Stimulated activated naive B cell treated with anti-CD40 and anti-IgM and Interleukin-4, amounts not matched to agents 10 μg/mL and 1 μg/mL and 100 μg/mL, for 72 hours (primary cell): ENCODE data around the gene ETFDH.
"Not testable (repeated sequence)": the region's sequence is repeated elsewhere in the genome, so short reads cannot be mapped to it uniquely, and the experiment has no call there.

Experiments
- ATAC-seq, 2 donors: fragments of 150-1000 bp; cut with Tn5 transposase; replicated peaks; 2 replicates each; pipeline ENCODE4 v1.10.0; 2021; ENCODE audit warnings: moderate library complexity in 1 of 2
- DNase-seq: peaks from one replicate; pipeline ENCODE4 v3.0.0; 2021
- H3K27ac Mint-ChIP-seq: one replicate; pipeline ENCODE4 v1.8.0; 2022; ENCODE audit warnings: mild to moderate bottlenecking, mixed read lengths
- H3K27me3 Mint-ChIP-seq, 2 donors: one replicate each; pipeline ENCODE4 v1.8.0; 2022; ENCODE audit warnings: mixed read lengths in 2 of 2
- H3K36me3 Mint-ChIP-seq, 2 donors: one replicate each; pipeline ENCODE4 v1.8.0; 2022; ENCODE audit warnings: mixed read lengths in 2 of 2, mild to moderate bottlenecking in 1 of 2
- H3K4me1 Mint-ChIP-seq, 2 donors: one replicate each; pipeline ENCODE4 v1.8.0; 2022; ENCODE audit warnings: mixed read lengths in 2 of 2, mild to moderate bottlenecking in 1 of 2
- H3K4me3 Mint-ChIP-seq, 2 donors: one replicate each; pipeline ENCODE4 v1.8.0; 2022; ENCODE audit warnings: mild to moderate bottlenecking in 2 of 2, mixed read lengths in 2 of 2, moderate library complexity in 1 of 2
- H3K9me3 Mint-ChIP-seq, 2 donors: one replicate each; pipeline ENCODE4 v1.8.0; 2022; ENCODE audit warnings: mixed read lengths in 2 of 2, mild to moderate bottlenecking in 1 of 2

ETFDH gene

GRCh38 chr4:158671915-158672806 is at the start of gene ETFDH:
TSS of gene ETFDH (plus strand) at chr4:158672296. CDS start at chr4:158672457, 161 bp downstream.
- H3K4me1 Mint-ChIP-seq: peaks cover 7 to 12% of the 10 kb centered on the region in 2 donors
- peaks cover 3 to 4% of the 10 kb centered on the region in 2 donors for H3K36me3 Mint-ChIP-seq
- peak within 1 kb of the TSS; percentile 98 for H3K27ac Mint-ChIP-seq
- DNase-seq: peak; percentile 99
- H3K27me3 Mint-ChIP-seq: no peaks in the 10 kb centered on the region
- H3K4me3 Mint-ChIP-seq: peak within 1 kb of the TSS; percentile 96
- ATAC-seq: peak; percentile 89 to 90
- H3K9me3 Mint-ChIP-seq: no peaks in the 10 kb centered on the region

GRCh38 chr4:158624889-158625478 is 47.1 kb upstream of the ETFDH start:
- H3K4me3 Mint-ChIP-seq: no peak overlapping the region
- DNase-seq (no peak), ATAC-seq (peak; percentile 66 to 68)

GRCh38 chr4:158625544-158625943 is 46.6 kb upstream of the ETFDH start:
- Mint-ChIP-seq H3K9me3 (no peaks in the 10 kb centered on the region), H3K4me1 (no peaks in the 10 kb centered on the region), H3K36me3 (no peaks in the 10 kb centered on the region), H3K4me3 (no peak overlapping the region), H3K27me3 (peaks cover 0 to 8% of the 10 kb centered on the region in 2 donors), H3K27ac (no peak overlapping the region)
- DNase-seq (no peak), ATAC-seq (no peak)

More at GRCh38 chr4:158624889-158625478, 47.1 kb upstream of the ETFDH start:
- no peaks in the 10 kb centered on the region for H3K9me3 Mint-ChIP-seq
- no peak overlapping the region for H3K27ac Mint-ChIP-seq
- H3K36me3 Mint-ChIP-seq: no peaks in the 10 kb centered on the region
- peaks cover 5 to 8% of the 10 kb centered on the region in 2 donors for H3K27me3 Mint-ChIP-seq
- H3K4me1 Mint-ChIP-seq: no peaks in the 10 kb centered on the region

GRCh38 chr4:158630893-158631292 is 41.2 kb upstream of the ETFDH start:
- Mint-ChIP-seq H3K36me3 (no peaks in the 10 kb centered on the region), H3K27me3 (peaks cover 4 to 5% of the 10 kb centered on the region in 2 donors), H3K4me3 (no peak overlapping the region), H3K9me3 (no peaks in the 10 kb centered on the region), H3K27ac (no peak overlapping the region), H3K4me1 (no peaks in the 10 kb centered on the region)
- DNase-seq (no peak), ATAC-seq (no peak)

GRCh38 chr4:158636619-158637018 is 35.5 kb upstream of the ETFDH start:
- Mint-ChIP-seq H3K4me1 (no peaks in the 10 kb centered on the region), H3K9me3 (peaks cover 2 to 4% of the 10 kb centered on the region in 2 donors), H3K27me3 (peaks cover 9 to 26% of the 10 kb centered on the region in 2 donors), H3K36me3 (no peaks in the 10 kb centered on the region), H3K27ac (no peak overlapping the region), H3K4me3 (no peak overlapping the region)
- DNase-seq: no peak
- no peak for ATAC-seq

GRCh38 chr4:158644356-158644755 is 27.7 kb upstream of the ETFDH start:
- Mint-ChIP-seq H3K4me3 (no peak overlapping the region), H3K9me3 (peaks cover 1 to 8% of the 10 kb centered on the region in 2 donors), H3K27me3 (peaks cover 18 to 21% of the 10 kb centered on the region in 2 donors), H3K36me3 (no peaks in the 10 kb centered on the region), H3K27ac (no peak overlapping the region), H3K4me1 (no peaks in the 10 kb centered on the region)
- DNase-seq: no peak
- no peak for ATAC-seq

- H3K4me1 Mint-ChIP-seq: no peaks in the 10 kb centered on the region
- no peak overlapping the region for H3K27ac Mint-ChIP-seq
- no peaks in the 10 kb centered on the region for H3K36me3 Mint-ChIP-seq
- ATAC-seq: no peak
- peaks cover 1 to 8% of the 10 kb centered on the region in 2 donors for H3K9me3 Mint-ChIP-seq
- H3K4me3 Mint-ChIP-seq: no peak overlapping the region
- H3K27me3 Mint-ChIP-seq: peaks cover 16 to 19% of the 10 kb centered on the region in 2 donors
- DNase-seq: no peak
Observed at GRCh38 chr4:158644760-158645159, 27.3 kb upstream of the ETFDH start.

GRCh38 chr4:158649111-158649680 is 22.9 kb upstream of the ETFDH start:
- Mint-ChIP-seq H3K4me3 (no peak overlapping the region), H3K4me1 (peaks cover 0 to 2% of the 10 kb centered on the region in 2 donors), H3K36me3 (no peaks in the 10 kb centered on the region), H3K27ac (no peak overlapping the region), H3K9me3 (no peaks in the 10 kb centered on the region), H3K27me3 (peaks cover 0 to 10% of the 10 kb centered on the region in 2 donors)
- no peak for DNase-seq
- ATAC-seq: no peak

- Mint-ChIP-seq H3K9me3 (no peaks in the 10 kb centered on the region), H3K4me3 (no peak overlapping the region), H3K4me1 (peaks cover 0 to 2% of the 10 kb centered on the region in 2 donors), H3K36me3 (no peaks in the 10 kb centered on the region), H3K27me3 (peaks cover 0 to 13% of the 10 kb centered on the region in 2 donors), H3K27ac (no peak overlapping the region)
- ATAC-seq (no peak), DNase-seq (no peak)
Observed at GRCh38 chr4:158652920-158653319, 19.2 kb upstream of the ETFDH start.

- peaks cover 0 to 18% of the 10 kb centered on the region in 2 donors for H3K27me3 Mint-ChIP-seq
- peaks cover 0 to 2% of the 10 kb centered on the region in 2 donors for H3K4me1 Mint-ChIP-seq
- H3K27ac Mint-ChIP-seq: no peak overlapping the region
- ATAC-seq: no peak
- no peaks in the 10 kb centered on the region for H3K36me3 Mint-ChIP-seq
- no peak overlapping the region for H3K4me3 Mint-ChIP-seq
- no peak for DNase-seq
- no peaks in the 10 kb centered on the region for H3K9me3 Mint-ChIP-seq
Observed at GRCh38 chr4:158656439-158656838, 15.7 kb upstream of the ETFDH start.

GRCh38 chr4:158657291-158657690 is 14.8 kb upstream of the ETFDH start:
- DNase-seq (no peak), ATAC-seq (no peak)
- Mint-ChIP-seq H3K27ac (no peak overlapping the region), H3K27me3 (peaks cover 0 to 18% of the 10 kb centered on the region in 2 donors), H3K4me3 (no peak overlapping the region), H3K4me1 (peaks cover 0 to 2% of the 10 kb centered on the region in 2 donors), H3K36me3 (no peaks in the 10 kb centered on the region), H3K9me3 (no peaks in the 10 kb centered on the region)

GRCh38 chr4:158663255-158663654 is 8.8 kb upstream of the ETFDH start:
- ATAC-seq, H3K4me1 Mint-ChIP-seq, H3K9me3 Mint-ChIP-seq, DNase-seq, H3K27me3 Mint-ChIP-seq: not testable (repeated sequence)
- Mint-ChIP-seq H3K27ac (peak overlapping the region; percentile 53), H3K4me3 (peak overlapping the region in 1 of 2 donors; percentile 3), H3K36me3 (peaks cover under 1 to 11% of the 10 kb centered on the region in 2 donors)

GRCh38 chr4:158663707-158664625 is 8.1 kb upstream of the ETFDH start:
- not testable (repeated sequence) for DNase-seq, H3K4me3 Mint-ChIP-seq, ATAC-seq, H3K9me3 Mint-ChIP-seq, H3K27ac Mint-ChIP-seq, H3K27me3 Mint-ChIP-seq, H3K4me1 Mint-ChIP-seq
- peaks cover 2 to 13% of the 10 kb centered on the region in 2 donors for H3K36me3 Mint-ChIP-seq

- H3K36me3 Mint-ChIP-seq: peaks cover 2 to 13% of the 10 kb centered on the region in 2 donors
- ATAC-seq: no peak
- no peaks in the 10 kb centered on the region for H3K27me3 Mint-ChIP-seq
- no peak overlapping the region for H3K27ac Mint-ChIP-seq
- peaks cover 5 to 6% of the 10 kb centered on the region in 2 donors for H3K4me1 Mint-ChIP-seq
- DNase-seq: no peak
- H3K4me3 Mint-ChIP-seq: no peak overlapping the region
- H3K9me3 Mint-ChIP-seq: no peaks in the 10 kb centered on the region
Observed at GRCh38 chr4:158664806-158665205, 7.3 kb upstream of the ETFDH start.
